Loucy (cell line): Measurements from ENCODE around the gene MEST.

Experiments
- CTCF ChIP-seq: fragments of 200-600 bp; sonication (generic); conservative IDR thresholded peaks from 2 replicates; pipeline ENCODE4 v1.5.1; 2014; ENCODE audit warnings: mild to moderate bottlenecking, antibody characterized with exemption, low read length
- EZH2phosphoT487 ChIP-seq: fragments of 200-600 bp; IDR thresholded peaks from 2 replicates; pipeline ENCODE4 v1.6.1; 2018; ENCODE audit warnings: antibody characterized with exemption, mild to moderate bottlenecking, moderate library complexity, borderline replicate concordance

- TF ChIP-seq CTCF, result no peak
- no peak for TF ChIP-seq EZH2phosphoT487
Observed at GRCh38 chr7:130489140-130489983, 2.5 kb upstream of the MEST start.
